ENCODE measurements around the gene CCDC198.

Gene CCDC198

GRCh38 chr14:57493467-57494181 lies at the start of gene CCDC198:
CCDC198 (minus strand) TSS chr14:57493857; CDS start chr14:57493715, 142 bp downstream.
- DNase-seq: no peak
- H3K4me3 Mint-ChIP-seq: no peak within 1 kb of the TSS
- no peaks in the 10 kb centered on the region for H3K9me3 Mint-ChIP-seq
- H3K27me3 Mint-ChIP-seq: peaks cover 7% of the 10 kb centered on the region
- H3K4me1 Mint-ChIP-seq (ENCODE audit: low read depth): peaks cover 1% of the 10 kb centered on the region
- no peak within 1 kb of the TSS for H3K27ac Mint-ChIP-seq
- no peaks in the 10 kb centered on the region for H3K36me3 Mint-ChIP-seq (ENCODE audit: low read depth)

GRCh38 chr14:57533214-57533613 lies 39.6 kb upstream of the CCDC198 start:
- no peak for DNase-seq
- H3K4me1 Mint-ChIP-seq (ENCODE audit: low read depth): no peaks in the 10 kb centered on the region
- H3K27ac Mint-ChIP-seq: no peak overlapping the region
- H3K36me3 Mint-ChIP-seq (ENCODE audit: low read depth): no peaks in the 10 kb centered on the region
- H3K27me3 Mint-ChIP-seq: peaks cover 7% of the 10 kb centered on the region
- peaks cover 10% of the 10 kb centered on the region for H3K9me3 Mint-ChIP-seq
- H3K4me3 Mint-ChIP-seq: no peak overlapping the region

- Mint-ChIP-seq H3K4me1 (ENCODE audit: low read depth) (no peaks in the 10 kb centered on the region), H3K36me3 (ENCODE audit: low read depth) (no peaks in the 10 kb centered on the region), H3K27ac (no peak overlapping the region), H3K9me3 (peaks cover 22% of the 10 kb centered on the region), H3K27me3 (peaks cover 7% of the 10 kb centered on the region), H3K4me3 (no peak overlapping the region)
- no peak for DNase-seq
Measured at GRCh38 chr14:57530571-57530970, 36.9 kb upstream of the CCDC198 start.

- DNase-seq: no peak
- Mint-ChIP-seq H3K27ac (no peak overlapping the region), H3K4me3 (no peak overlapping the region), H3K9me3 (peaks cover 43% of the 10 kb centered on the region), H3K36me3 (ENCODE audit: low read depth) (no peaks in the 10 kb centered on the region), H3K27me3 (peaks cover 7% of the 10 kb centered on the region), H3K4me1 (ENCODE audit: low read depth) (no peaks in the 10 kb centered on the region)
Measured at GRCh38 chr14:57526942-57527341, 33.3 kb upstream of the CCDC198 start.

GRCh38 chr14:57519043-57519442 lies 25.4 kb upstream of the CCDC198 start:
- peaks cover 32% of the 10 kb centered on the region for H3K9me3 Mint-ChIP-seq
- no peak for DNase-seq
- H3K36me3 Mint-ChIP-seq (ENCODE audit: low read depth): no peaks in the 10 kb centered on the region
- H3K4me1 Mint-ChIP-seq (ENCODE audit: low read depth): no peaks in the 10 kb centered on the region
- H3K27ac Mint-ChIP-seq: no peak overlapping the region
- H3K27me3 Mint-ChIP-seq: no peaks in the 10 kb centered on the region
- H3K4me3 Mint-ChIP-seq: no peak overlapping the region

- Mint-ChIP-seq H3K27me3 (no peaks in the 10 kb centered on the region), H3K4me1 (ENCODE audit: low read depth) (no peaks in the 10 kb centered on the region), H3K9me3 (peaks cover 10% of the 10 kb centered on the region), H3K27ac (no peak overlapping the region), H3K36me3 (ENCODE audit: low read depth) (no peaks in the 10 kb centered on the region), H3K4me3 (no peak overlapping the region)
- DNase-seq: no peak
Measured at GRCh38 chr14:57512220-57512619, 18.6 kb upstream of the CCDC198 start.

GRCh38 chr14:57508756-57509155 lies 15.1 kb upstream of the CCDC198 start:
- Mint-ChIP-seq H3K36me3 (ENCODE audit: low read depth) (no peaks in the 10 kb centered on the region), H3K9me3 (peaks cover 3% of the 10 kb centered on the region), H3K27ac (no peak overlapping the region), H3K27me3 (no peaks in the 10 kb centered on the region), H3K4me1 (ENCODE audit: low read depth) (no peaks in the 10 kb centered on the region), H3K4me3 (no peak overlapping the region)
- no peak for DNase-seq

- Mint-ChIP-seq H3K4me3 (no peak overlapping the region), H3K36me3 (ENCODE audit: low read depth) (no peaks in the 10 kb centered on the region), H3K4me1 (ENCODE audit: low read depth) (no peaks in the 10 kb centered on the region)
Measured at GRCh38 chr14:57502586-57503254, 9.1 kb upstream of the CCDC198 start.

GRCh38 chr14:57501039-57501557 lies 7.4 kb upstream of the CCDC198 start:
- Mint-ChIP-seq H3K27ac (no peak overlapping the region), H3K27me3 (no peaks in the 10 kb centered on the region), H3K36me3 (ENCODE audit: low read depth) (no peaks in the 10 kb centered on the region), H3K4me3 (no peak overlapping the region), H3K4me1 (ENCODE audit: low read depth) (no peaks in the 10 kb centered on the region), H3K9me3 (no peaks in the 10 kb centered on the region)
- DNase-seq: no peak

More at GRCh38 chr14:57502586-57503254, 9.1 kb upstream of the CCDC198 start:
- Mint-ChIP-seq H3K27ac (no peak overlapping the region), H3K27me3 (no peaks in the 10 kb centered on the region), H3K9me3 (no peaks in the 10 kb centered on the region)
- no peak for DNase-seq

GRCh38 chr14:57498659-57499058 lies 5.0 kb upstream of the CCDC198 start:
- Mint-ChIP-seq H3K4me3 (no peak overlapping the region), H3K36me3 (ENCODE audit: low read depth) (no peaks in the 10 kb centered on the region), H3K27me3 (no peaks in the 10 kb centered on the region), H3K4me1 (ENCODE audit: low read depth) (no peaks in the 10 kb centered on the region), H3K27ac (no peak overlapping the region), H3K9me3 (no peaks in the 10 kb centered on the region)
- no peak for DNase-seq

- Mint-ChIP-seq H3K36me3 (ENCODE audit: low read depth) (no peaks in the 10 kb centered on the region), H3K27ac (no peak overlapping the region), H3K9me3 (no peaks in the 10 kb centered on the region), H3K27me3 (no peaks in the 10 kb centered on the region), H3K4me3 (no peak overlapping the region), H3K4me1 (ENCODE audit: low read depth) (peaks cover 1% of the 10 kb centered on the region)
- no peak for DNase-seq
Measured at GRCh38 chr14:57498035-57498434, 4.4 kb upstream of the CCDC198 start.

GRCh38 chr14:57495416-57495815 lies 1.8 kb upstream of the CCDC198 start:
- Mint-ChIP-seq H3K36me3 (ENCODE audit: low read depth) (no peaks in the 10 kb centered on the region), H3K4me1 (ENCODE audit: low read depth) (peaks cover 1% of the 10 kb centered on the region), H3K9me3 (no peaks in the 10 kb centered on the region), H3K27me3 (peaks cover 3% of the 10 kb centered on the region), H3K27ac (no peak overlapping the region), H3K4me3 (no peak overlapping the region)
- no peak for DNase-seq

- Mint-ChIP-seq H3K27me3 (peaks cover 7% of the 10 kb centered on the region), H3K27ac (no peak overlapping the region), H3K4me3 (no peak overlapping the region), H3K9me3 (no peaks in the 10 kb centered on the region), H3K36me3 (ENCODE audit: low read depth) (no peaks in the 10 kb centered on the region), H3K4me1 (ENCODE audit: low read depth) (peaks cover 1% of the 10 kb centered on the region)
- DNase-seq: no peak
Measured at GRCh38 chr14:57492859-57493258, 798 bp downstream of the CCDC198 start.

- H3K36me3 Mint-ChIP-seq (ENCODE audit: low read depth): no peaks in the 10 kb centered on the region
- H3K4me3 Mint-ChIP-seq: no peak overlapping the region
- no peak overlapping the region for H3K27ac Mint-ChIP-seq
- peaks cover 7% of the 10 kb centered on the region for H3K27me3 Mint-ChIP-seq
- H3K9me3 Mint-ChIP-seq: no peaks in the 10 kb centered on the region
- DNase-seq: no peak
- peaks cover 1% of the 10 kb centered on the region for H3K4me1 Mint-ChIP-seq (ENCODE audit: low read depth)
Measured at GRCh38 chr14:57491640-57492039, 2.0 kb downstream of the CCDC198 start.

GRCh38 chr14:57487771-57488170 lies 5.9 kb downstream of the CCDC198 start:
- Mint-ChIP-seq H3K4me3 (no peak overlapping the region), H3K36me3 (ENCODE audit: low read depth) (no peaks in the 10 kb centered on the region), H3K9me3 (no peaks in the 10 kb centered on the region), H3K27me3 (peaks cover 7% of the 10 kb centered on the region), H3K4me1 (ENCODE audit: low read depth) (no peaks in the 10 kb centered on the region), H3K27ac (no peak overlapping the region)
- no peak for DNase-seq
